HEK293 (cell line): ENCODE measurements around the gene SSBP2.

Experiments
- ATF2 ChIP-seq: fragments of 450-650 bp; formaldehyde crosslinking; IDR thresholded peaks from 2 replicates; pipeline ENCODE4 v1.5.1; 2016; ENCODE audit warnings: missing biosample characterization, missing genetic modification characterization, low read depth
- CTCF ChIP-seq: fragments of 450-650 bp; formaldehyde crosslinking; IDR thresholded peaks from 2 replicates; pipeline ENCODE4 v1.5.1; 2016; ENCODE audit warnings: missing biosample characterization, missing genetic modification characterization
- ZBTB26 ChIP-seq: fragments of 450-650 bp; formaldehyde crosslinking; optimal IDR thresholded peaks from 2 replicates; pipeline ENCODE3; 2016; ENCODE audit warnings: missing biosample characterization, mild to moderate bottlenecking, missing genetic modification characterization
- ZNF548 ChIP-seq: fragments of 450-650 bp; formaldehyde crosslinking; IDR thresholded peaks from 2 replicates; pipeline ENCODE4 v1.5.1; 2016; ENCODE audit warnings: missing biosample characterization, missing genetic modification characterization
- ZNF561 ChIP-seq: fragments of 450-650 bp; IDR thresholded peaks from 2 replicates; pipeline ENCODE4 v1.5.1; 2018; ENCODE audit warnings: missing biosample characterization, missing genetic modification characterization, borderline replicate concordance

GRCh38 chr5:81787474-81788242, 36.8 kb upstream of the SSBP2 start:
- TF ChIP-seq ZBTB26 (no peak), CTCF (tag by site-specific recombination) (no peak), ZNF548 (tag by site-specific recombination) (no peak), ZNF561 (tag by site-specific recombination) (no peak), ATF2 (tag by site-specific recombination) (no peak)
